AG09319 (cell line): Measurements from ENCODE around the gene DDR2.

Experiments used
- DNase-seq: peaks from one replicate; pipeline ENCODE4 v3.0.0-alpha.2; 2010; ENCODE audit warnings: low read depth; ENCODE audit errors: extremely low read depth
- CTCF ChIP-seq: IDR thresholded peaks from 2 replicates; pipeline ENCODE4 v1.5.1; 2011; ENCODE audit warnings: low read depth, mild to moderate bottlenecking, inconsistent platforms, low read length, moderate library complexity

Gene DDR2

GRCh38 chr1:162662013-162662412 is 29.7 kb downstream of the DDR2 start:
- TF ChIP-seq CTCF, result no peak
- no peak for DNase-seq

DNA sequence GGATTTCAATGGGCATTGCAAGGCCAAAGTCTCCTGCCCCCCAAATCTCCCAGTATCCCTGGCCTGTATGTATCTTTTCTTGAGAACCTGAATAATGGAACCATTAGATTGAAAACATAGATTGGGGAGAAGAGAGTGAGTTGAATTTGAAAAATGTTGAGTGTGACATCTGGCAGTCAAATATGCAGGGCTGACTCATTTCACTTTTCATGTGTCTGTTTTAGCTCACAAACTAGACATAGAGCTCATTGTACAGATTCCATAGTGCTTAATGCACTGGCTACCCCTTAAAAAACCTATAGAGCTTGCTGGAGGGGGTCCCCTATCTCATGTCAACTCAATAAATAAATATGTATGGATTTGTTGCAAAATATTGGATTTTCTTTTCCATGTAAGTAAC is 30.8 kb downstream of the DDR2 start:
- no peak for DNase-seq
- no peak for TF ChIP-seq CTCF

- DNase-seq, result peak; percentile 75
- TF ChIP-seq CTCF, result no peak
Measured at GRCh38 chr1:162663589-162664106, 31.4 kb downstream of the DDR2 start.

- no peak for TF ChIP-seq CTCF
- DNase-seq, result no peak
Measured at GRCh38 chr1:162666006-162666645, 33.9 kb downstream of the DDR2 start.

DNA sequence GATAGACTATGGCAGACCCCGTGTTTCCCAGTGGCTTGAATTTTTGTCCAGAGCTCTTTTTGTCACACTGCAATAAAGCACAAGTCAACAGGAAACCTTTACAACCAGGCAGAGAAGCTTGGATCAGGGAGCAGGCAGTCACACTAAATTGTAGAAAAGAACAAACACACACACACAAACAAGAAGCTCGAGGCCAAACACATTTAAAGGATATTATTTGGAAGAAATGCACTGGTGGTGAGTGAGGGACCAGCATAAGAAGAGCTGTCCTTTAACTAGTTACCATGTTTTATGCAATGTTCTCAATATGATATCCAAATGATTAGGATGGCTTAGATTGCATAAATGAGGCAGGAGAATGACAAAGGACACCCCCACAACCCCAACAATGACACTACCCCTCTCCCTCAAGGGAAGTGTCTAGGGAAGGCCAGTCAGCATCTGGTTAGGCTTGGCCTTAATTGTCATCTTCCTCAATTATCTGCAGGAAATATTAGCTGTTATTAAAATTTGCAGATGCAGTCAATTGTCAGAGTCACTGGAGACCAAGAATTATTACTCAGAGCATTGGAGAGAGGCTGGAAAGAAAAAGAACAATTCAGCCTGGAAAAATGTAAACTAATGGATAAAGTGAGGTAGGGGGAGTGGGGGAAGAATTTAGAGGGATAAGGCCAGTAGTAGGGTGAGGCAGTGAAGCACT is 35.3 kb downstream of the DDR2 start:
- no peak for DNase-seq
- no peak for TF ChIP-seq CTCF

DNA sequence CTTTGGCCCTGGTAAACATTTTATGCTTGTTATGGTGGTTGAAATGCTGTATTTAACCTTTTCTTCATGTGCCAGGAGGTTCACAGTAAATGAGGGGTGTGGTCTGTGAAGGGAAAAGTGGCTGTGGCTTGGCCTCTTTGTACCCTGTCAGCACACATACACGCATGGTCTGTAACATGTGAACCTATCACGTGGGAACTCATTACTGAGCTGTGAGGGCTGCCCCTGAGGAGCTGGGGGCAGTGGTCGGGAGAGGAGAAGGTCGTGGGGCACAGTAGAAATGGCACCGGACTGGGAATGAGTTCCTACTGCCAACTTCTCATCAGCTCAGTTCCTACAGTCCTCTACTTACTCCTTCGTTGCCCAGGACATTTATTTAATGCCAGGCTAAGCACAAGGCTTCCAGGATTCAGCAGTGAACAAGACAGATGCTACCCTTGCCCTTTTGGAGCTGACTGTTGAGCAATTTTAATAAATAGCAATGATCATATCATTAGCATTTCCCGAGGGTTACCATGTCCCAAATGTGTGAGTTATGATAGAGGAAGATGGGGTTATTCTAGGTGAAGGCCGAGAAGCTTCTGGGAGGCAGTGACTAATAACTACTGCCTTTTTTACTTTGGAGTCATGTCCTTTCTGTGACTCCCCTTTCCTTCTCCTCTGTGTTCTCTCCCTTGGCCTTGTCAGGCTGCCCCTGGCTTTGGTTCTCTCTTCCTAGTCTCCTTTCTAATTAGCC is 38.8 kb downstream of the DDR2 start:
- no peak for TF ChIP-seq CTCF
- DNase-seq, result no peak
